Peyer's patch (tissue), 4 donors: ENCODE data around the gene NOTO. TPM values are rescaled to one million over a fixed set of nuclear protein-coding genes. Genes with fewer than 3 reads are reported as not detected.

Experiments used
- DNase-seq, 3 donors: peaks; one replicate each; pipeline ENCODE4 v3.0.0-alpha.2; 2017 to 2019
- H3K27ac ChIP-seq, 4 donors: fragments of 200-600 bp; sonication (generic); one replicate each; pipeline ENCODE4 v1.5.1; 2016 to 2019
- H3K27me3 ChIP-seq, 2 donors: fragments of 200-600 bp; sonication (generic); one replicate each; pipeline ENCODE4 v1.5.1; 2019
- H3K36me3 ChIP-seq, 3 donors: fragments of 200-600 bp; sonication (generic); one replicate each; pipeline ENCODE4 v1.5.1; 2016 to 2019
- H3K4me1 ChIP-seq, 4 donors: fragments of 200-600 bp; sonication (generic); one replicate each; pipeline ENCODE4 v1.5.1; 2016 to 2019
- H3K4me3 ChIP-seq, 4 donors: fragments of 200-600 bp; sonication (generic); 1 replicate in 3 of 4; 2 replicates in 1 of 4; pipeline ENCODE4 v1.5.1; 2016 to 2019; ENCODE audit warnings: mild to moderate bottlenecking in 1 of 4
- H3K9me3 ChIP-seq, 4 donors: fragments of 200-600 bp; sonication (generic); one replicate each; pipeline ENCODE4 v1.5.1; 2016 to 2019; ENCODE audit warnings: mild to moderate bottlenecking in 1 of 4
- POLR2A ChIP-seq, 2 donors: fragments of 450-650 bp; IDR thresholded peaks; one replicate each; pipeline ENCODE4 v1.5.1; 2017; ENCODE audit warnings: antibody characterized with exemption in 2 of 2, mild to moderate bottlenecking in 2 of 2, moderate library complexity in 2 of 2
- total RNA-seq, 4 donors: library from RNA; depleted of rRNA; stranded (reverse); fragments of >200 nt; gene quantifications; one replicate each; pipeline ENCODE4 v1.1.0, GENCODE V29; 2016
- TF ChIP-seq, protein P1 (sequence below), 6 experiments: fragments of 450-650 bp in 4 of 6; fragments of 200-600 bp in 2 of 6; sonication (generic) in 1 of 6; IDR thresholded peaks; one replicate each; pipeline ENCODE4 v1.5.1; 2017 to 2019; ENCODE audit warnings: antibody characterized with exemption in 6 of 6, mild to moderate bottlenecking in 3 of 6, moderate library complexity in 1 of 6

Gene NOTO
- total RNA-seq, 4 donors from 2014 or later: not detected

DNA sequence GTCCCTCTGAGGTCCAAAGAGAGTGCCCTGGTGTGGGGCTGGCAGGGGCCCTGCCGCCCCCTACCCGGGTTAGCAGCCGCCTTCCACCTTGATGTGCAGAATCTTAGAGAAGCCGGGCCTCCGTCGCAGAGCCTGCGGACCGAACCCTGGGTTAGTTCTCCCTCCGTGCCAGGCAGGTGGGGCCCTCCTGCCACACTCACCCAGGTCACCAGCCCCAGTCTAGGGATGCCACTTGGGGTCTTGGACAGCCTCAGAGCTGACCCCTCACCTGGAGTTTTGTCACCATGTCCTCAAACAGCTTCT lies 56.5 kb downstream of the NOTO start:
- Histone ChIP-seq H3K36me3 (peaks cover 0 to 10% (median 0%) of the 10 kb centered on the region in 3 donors), H3K9me3 (no peaks in the 10 kb centered on the region), H3K27ac (no peak overlapping the region), H3K4me3 (no peak overlapping the region), H3K27me3 (no peaks in the 10 kb centered on the region), H3K4me1 (no peaks in the 10 kb centered on the region)
- no peak for TF ChIP-seq POLR2A (IDR thresholded peaks at IDR 0.05)
- TF ChIP-seq, protein P1, sequence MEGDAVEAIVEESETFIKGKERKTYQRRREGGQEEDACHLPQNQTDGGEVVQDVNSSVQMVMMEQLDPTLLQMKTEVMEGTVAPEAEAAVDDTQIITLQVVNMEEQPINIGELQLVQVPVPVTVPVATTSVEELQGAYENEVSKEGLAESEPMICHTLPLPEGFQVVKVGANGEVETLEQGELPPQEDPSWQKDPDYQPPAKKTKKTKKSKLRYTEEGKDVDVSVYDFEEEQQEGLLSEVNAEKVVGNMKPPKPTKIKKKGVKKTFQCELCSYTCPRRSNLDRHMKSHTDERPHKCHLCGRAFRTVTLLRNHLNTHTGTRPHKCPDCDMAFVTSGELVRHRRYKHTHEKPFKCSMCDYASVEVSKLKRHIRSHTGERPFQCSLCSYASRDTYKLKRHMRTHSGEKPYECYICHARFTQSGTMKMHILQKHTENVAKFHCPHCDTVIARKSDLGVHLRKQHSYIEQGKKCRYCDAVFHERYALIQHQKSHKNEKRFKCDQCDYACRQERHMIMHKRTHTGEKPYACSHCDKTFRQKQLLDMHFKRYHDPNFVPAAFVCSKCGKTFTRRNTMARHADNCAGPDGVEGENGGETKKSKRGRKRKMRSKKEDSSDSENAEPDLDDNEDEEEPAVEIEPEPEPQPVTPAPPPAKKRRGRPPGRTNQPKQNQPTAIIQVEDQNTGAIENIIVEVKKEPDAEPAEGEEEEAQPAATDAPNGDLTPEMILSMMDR (IDR thresholded peaks at IDR 0.05): no peak
- DNase-seq: no peak

DNA sequence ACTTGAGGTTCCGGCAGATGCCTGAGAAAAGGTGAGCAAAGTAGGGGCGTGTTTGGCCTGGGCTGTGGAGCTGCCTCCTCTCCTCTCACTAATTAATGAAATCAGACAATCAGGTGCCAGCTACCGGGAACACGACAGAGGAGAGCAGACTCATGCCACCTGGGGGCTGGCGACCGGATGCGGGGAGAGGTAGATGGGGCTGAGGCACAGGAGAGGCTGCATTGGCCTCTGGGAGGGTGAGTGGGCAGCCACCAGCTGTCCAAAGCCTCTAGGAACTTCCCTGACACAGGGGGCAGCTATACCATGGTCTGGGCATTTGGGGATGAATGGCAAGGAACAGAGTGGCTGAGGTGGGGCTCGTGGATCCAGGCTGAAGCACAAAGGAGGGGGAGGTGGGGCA lies 56.9 kb downstream of the NOTO start:
- Histone ChIP-seq H3K9me3 (no peaks in the 10 kb centered on the region), H3K36me3 (peaks cover 0 to 5% (median 0%) of the 10 kb centered on the region in 3 donors), H3K27me3 (no peaks in the 10 kb centered on the region), H3K4me1 (no peaks in the 10 kb centered on the region), H3K4me3 (no peak overlapping the region), H3K27ac (no peak overlapping the region)
- DNase-seq: no peak
- TF ChIP-seq POLR2A (IDR thresholded peaks at IDR 0.05): no peak
- TF ChIP-seq, protein P1 (IDR thresholded peaks at IDR 0.05): no peak

DNA sequence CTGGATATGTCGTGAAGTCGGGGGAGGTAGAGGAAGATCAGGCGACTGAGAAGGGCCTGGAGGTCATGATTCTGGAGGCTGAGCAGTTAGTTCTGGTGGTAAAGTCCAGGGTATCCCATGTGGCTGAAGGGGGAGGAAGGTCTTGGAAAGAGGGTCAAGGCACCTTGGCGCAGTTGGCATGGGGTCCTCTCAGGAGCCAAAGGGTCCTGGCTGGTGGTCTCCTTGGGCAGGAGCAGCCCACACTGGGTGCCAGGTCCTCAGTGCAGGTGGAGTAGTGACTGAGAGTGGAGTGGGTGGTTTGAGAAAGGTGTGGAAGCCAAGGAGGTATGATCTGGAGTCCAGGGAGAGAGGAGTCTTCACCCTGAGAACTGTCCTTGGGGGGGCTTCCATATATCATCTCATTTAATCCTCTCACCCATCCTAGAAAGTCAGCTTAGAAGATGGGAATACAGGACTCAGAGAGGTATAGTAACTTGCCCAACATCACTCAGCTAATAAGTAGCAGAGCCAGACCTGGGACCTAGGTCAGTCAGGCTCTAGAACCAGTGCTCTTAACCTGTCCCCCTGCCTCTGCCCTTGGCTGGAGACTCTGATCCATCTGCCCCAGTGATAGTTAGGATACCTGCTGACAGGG lies 57.4 kb downstream of the NOTO start:
- no peaks in the 10 kb centered on the region for H3K4me1 ChIP-seq
- no peak overlapping the region for H3K27ac ChIP-seq

DNA sequence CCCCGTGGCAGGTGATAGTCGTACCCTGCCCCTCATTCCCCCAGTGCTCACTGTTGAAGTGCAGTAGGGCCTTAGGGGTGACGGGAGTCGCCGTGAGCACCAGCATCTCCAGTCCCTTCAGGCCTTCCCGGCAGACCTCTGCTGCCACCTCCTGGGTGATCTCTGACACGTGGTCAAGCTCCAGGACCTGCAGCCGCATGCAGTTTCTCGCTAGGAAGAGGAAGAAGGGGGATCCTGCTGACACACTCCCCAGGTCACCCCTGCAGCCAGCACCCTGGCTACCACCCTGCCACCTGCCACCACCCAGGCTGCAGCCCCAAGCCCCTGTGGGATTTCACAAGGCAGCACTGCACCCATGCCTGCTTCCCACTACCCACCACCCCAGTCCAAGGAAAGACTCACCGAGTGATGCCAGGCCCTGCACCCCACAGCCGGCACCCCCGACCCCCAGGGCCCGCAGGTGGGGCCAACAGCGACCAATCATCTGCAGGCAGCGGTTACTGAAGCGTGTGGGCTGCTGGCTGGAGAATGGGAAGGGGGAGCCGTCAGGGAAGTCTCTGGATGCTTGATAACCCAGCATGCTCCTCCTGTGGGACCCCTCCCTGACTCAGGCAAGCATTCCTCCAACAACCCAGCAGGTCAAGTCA lies 58.1 kb downstream of the NOTO start:
- TF ChIP-seq, protein P1 (IDR thresholded peaks at IDR 0.05): peak in 3 of 6 experiments; percentile 11 to 22 (median 19)
- no peak for TF ChIP-seq POLR2A (IDR thresholded peaks at IDR 0.05)
- no peak for DNase-seq
- H3K27ac ChIP-seq: no peak overlapping the region
- no peaks in the 10 kb centered on the region for H3K27me3 ChIP-seq
- H3K4me1 ChIP-seq: no peaks in the 10 kb centered on the region
- no peak overlapping the region for H3K4me3 ChIP-seq
- H3K36me3 ChIP-seq: no peaks in the 10 kb centered on the region
- no peaks in the 10 kb centered on the region for H3K9me3 ChIP-seq

More for the DNA sequence above, 57.4 kb downstream of the NOTO start:
- Histone ChIP-seq H3K9me3 (no peaks in the 10 kb centered on the region), H3K4me3 (no peak overlapping the region), H3K27me3 (no peaks in the 10 kb centered on the region), H3K36me3 (no peaks in the 10 kb centered on the region)
- no peak for TF ChIP-seq POLR2A (IDR thresholded peaks at IDR 0.05)
- TF ChIP-seq, protein P1 (IDR thresholded peaks at IDR 0.05): no peak
- DNase-seq: no peak

Other genes starting within 250 kb of the NOTO start
- gene SFXN5, start 130.9 kb upstream of the NOTO start, total RNA-seq: 10 to 100 TPM; 22.9 to 55.4 (median 41.2) TPM
- gene RAB11FIP5, start 89.6 kb upstream of the NOTO start, total RNA-seq: 10 to 100 TPM in 1 of 4 donors, 1 to 10 TPM in 3; 5.1 to 10.7 (median 9.3) TPM
- 10 to 100 TPM in 3 of 4 donors, 1 to 10 TPM in 1; 5.1 to 46.2 (median 15.6) TPM for gene SMYD5, start 11.7 kb downstream of the NOTO start, total RNA-seq
- 10 to 100 TPM; 30.5 to 69.9 (median 41.4) TPM for gene PRADC1, start 30.7 kb downstream of the NOTO start, total RNA-seq
- 100 to 1,000 TPM in 2 of 4 donors, 10 to 100 TPM in 2; 83.5 to 131 (median 95.6) TPM for gene CCT7, start 31.7 kb downstream of the NOTO start, total RNA-seq
- gene FBXO41, start 81.9 kb downstream of the NOTO start, total RNA-seq: 10 to 100 TPM in 1 of 4 donors, 1 to 10 TPM in 3; 1.8 to 12.4 (median 5.7) TPM
- gene EGR4, start 91.0 kb downstream of the NOTO start, total RNA-seq: not detected
- gene ALMS1, start 183.3 kb downstream of the NOTO start, total RNA-seq: 10 to 100 TPM; 22.9 to 98.2 (median 44.9) TPM